Measurements from ENCODE around the gene LRP10.
"Not testable (repeated sequence)": the region's sequence is repeated elsewhere in the genome, so short reads cannot be mapped to it uniquely, and the experiment has no call there.

LRP10 gene

DNA sequence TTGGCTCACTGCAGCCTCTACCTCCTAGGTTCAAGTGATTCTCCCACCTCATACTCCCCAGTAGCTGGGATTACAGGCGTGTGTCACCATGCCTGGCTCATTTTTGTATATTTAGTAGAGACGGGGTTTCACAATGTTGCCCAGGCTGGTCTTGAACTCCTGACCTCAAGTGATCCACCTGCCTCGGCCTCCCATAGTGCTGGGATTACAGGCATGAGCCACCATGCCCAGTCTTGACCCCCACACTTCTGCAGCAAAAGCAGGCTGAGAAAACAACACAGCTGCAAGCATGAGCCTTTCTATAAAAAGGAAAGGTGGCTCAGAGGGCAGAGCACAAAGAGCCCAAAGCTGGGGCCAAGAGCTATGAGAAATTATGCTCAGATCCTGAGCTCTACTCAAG lies 11.2 kb upstream of the LRP10 start:
- not testable (repeated sequence) for DNase-seq (ENCODE audit: low read depth in 1 of 2, low spot score in 1 of 2)

DNA sequence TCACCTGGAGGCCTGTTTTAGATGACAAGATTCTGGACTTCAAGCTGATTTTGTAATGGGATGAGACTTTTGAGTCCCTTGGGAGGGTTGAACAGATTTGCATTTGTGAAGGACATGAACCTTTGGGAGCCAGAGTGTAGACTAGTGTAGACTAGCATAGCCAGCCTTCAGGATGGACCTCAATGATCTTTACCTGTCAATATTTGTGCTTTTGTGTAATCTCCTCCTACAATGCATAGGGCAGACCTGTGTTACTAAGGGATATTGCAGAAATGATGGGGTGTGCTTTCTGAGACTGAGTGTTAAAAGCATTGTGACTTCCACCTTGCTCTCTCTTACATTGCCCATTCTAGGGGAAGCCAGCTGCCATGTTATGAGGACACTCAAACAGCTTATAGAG lies 9.9 kb upstream of the LRP10 start:
- no peak for DNase-seq (ENCODE audit: low read depth in 1 of 2, low spot score in 1 of 2)

DNA sequence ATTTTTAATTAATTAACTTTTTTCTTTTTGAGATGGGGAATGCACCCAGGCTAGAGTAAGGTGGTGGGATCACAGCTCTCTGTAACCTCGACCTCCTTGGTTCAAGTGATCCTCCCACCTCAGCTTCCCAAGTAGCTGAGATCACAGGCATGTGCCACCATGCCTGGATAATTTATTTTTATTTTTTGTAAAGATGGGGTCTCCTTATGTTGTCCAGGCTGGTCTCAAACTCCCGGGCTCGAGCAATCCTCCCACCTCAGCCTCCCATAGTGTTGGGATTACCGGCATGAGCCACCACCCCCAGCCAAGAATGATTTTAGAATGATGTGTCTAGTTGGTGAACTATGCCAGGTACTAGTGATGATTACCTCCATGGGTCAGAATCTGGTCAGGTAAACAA lies 6.6 kb upstream of the LRP10 start:
- no peak for DNase-seq (ENCODE audit: low read depth in 1 of 2, low spot score in 1 of 2)

DNA sequence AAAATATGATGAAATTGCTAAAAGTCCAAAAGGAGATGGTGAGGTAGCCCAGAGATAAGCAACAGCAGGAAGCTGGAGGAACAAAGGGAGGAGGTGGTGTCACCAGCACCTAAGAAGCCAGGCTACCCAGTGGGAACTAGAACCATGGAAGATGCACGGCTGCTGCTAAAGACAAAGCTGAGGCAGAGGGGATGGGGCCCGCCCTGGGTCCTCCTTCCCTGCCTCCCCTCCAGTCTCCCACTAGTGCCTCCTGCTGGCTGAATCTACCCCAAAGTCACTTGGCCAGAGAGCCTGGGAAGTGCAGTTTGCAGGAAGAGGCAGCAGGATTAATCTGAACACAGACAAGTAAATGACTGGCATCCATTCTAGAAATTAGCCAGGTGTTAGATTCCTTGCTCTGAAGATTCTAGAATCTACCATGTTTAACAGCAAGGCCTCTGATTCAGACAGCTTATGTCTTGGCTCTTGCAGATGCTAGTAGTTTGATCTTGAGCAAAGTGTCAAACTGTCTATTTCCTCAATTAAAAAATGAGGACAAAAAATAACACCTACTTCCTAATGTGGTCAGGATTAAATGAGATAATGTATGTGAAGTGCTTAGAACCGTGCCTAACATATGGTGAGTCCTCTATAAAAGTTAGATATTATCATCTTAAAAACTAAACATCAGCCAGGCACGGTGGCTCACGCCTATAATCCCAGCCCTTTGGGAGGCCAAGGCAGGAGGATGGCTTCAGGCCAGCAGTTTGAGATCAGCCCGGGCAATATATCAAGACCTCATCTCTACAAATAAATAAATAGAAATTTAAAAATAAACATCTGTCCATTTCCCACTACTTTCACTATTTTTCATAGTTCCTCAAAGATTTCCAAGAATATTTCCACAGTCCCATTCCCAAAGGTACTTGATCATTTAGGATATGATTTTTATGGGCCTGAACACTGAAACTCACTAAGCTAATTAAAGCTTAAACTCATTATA lies 5.8 kb upstream of the LRP10 start:
- DNase-seq (ENCODE audit: low read depth in 1 of 2, low spot score in 1 of 2): no peak

DNA sequence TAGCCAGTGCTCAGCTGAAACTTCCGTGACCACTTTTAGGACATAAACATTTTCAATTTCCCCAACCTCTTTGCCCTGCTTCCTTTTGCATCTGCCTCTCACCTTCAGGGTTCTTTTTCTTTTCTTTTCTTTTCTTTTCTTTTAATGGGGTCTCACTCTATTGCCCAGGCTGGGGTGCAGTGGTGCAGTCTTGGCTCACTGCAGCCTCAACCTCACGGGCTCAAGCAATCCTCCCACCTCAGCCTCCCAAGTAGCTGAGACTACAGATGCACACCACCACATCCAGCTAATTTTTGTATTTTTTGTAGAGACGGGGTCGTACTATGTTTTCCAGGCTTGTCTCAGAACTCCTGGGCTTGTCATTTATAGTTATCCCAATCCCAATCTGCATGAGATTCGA lies 4.7 kb upstream of the LRP10 start:
- no peak for DNase-seq (ENCODE audit: low read depth in 1 of 2, low spot score in 1 of 2)

DNA sequence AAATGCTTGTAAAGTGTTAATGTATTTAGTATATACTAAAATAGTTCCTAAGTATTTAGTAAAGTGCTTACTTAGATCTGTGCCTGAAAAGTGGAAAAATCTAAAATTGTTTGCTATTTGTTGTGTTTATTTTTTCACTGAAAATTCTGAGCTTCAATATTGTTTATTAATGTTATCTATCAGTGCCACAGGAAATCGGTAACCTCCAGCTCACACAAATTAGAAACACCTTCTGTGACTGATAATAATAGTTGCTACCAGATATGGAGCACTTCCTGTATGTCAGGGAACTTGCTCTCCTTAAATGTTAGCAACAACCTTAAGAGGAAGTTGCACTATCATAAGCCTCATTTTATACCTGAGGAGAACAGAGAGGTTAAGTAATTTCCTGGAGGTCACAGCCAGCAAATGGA lies 723 bp upstream of the LRP10 start:
- no peak for DNase-seq (ENCODE audit: low read depth in 1 of 2, low spot score in 1 of 2)

DNA sequence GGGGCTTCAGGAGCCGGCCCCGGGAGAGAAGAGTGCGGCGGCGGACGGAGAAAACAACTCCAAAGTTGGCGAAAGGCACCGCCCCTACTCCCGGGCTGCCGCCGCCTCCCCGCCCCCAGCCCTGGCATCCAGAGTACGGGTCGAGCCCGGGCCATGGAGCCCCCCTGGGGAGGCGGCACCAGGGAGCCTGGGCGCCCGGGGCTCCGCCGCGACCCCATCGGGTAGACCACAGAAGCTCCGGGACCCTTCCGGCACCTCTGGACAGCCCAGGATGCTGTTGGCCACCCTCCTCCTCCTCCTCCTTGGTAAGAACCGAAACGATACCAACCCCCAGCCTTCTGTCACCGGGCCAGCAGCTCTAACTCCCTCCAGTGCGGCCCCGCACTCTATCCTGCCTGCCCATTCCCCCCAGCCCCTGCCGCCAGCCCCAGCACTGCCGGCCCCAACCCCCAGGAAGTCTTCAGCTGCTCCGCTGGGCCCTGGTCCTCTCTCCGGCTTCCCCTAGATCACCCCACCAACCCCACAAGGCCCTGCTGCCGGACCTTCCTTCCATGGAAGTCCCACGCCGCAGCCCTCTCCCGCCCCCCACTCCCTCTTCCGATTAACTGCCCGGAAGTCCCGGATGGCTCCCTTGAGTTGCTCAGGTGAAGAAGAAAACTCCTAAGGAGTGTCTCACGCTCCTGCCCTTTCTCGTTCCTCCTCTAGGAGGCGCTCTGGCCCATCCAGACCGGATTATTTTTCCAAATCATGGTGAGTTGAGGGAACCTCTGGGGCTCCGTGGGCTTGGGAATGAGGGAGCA lies 693 bp downstream of the LRP10 start:
- peak; percentile 56 to 59 for DNase-seq (ENCODE audit: low read depth in 1 of 2, low spot score in 1 of 2)

DNA sequence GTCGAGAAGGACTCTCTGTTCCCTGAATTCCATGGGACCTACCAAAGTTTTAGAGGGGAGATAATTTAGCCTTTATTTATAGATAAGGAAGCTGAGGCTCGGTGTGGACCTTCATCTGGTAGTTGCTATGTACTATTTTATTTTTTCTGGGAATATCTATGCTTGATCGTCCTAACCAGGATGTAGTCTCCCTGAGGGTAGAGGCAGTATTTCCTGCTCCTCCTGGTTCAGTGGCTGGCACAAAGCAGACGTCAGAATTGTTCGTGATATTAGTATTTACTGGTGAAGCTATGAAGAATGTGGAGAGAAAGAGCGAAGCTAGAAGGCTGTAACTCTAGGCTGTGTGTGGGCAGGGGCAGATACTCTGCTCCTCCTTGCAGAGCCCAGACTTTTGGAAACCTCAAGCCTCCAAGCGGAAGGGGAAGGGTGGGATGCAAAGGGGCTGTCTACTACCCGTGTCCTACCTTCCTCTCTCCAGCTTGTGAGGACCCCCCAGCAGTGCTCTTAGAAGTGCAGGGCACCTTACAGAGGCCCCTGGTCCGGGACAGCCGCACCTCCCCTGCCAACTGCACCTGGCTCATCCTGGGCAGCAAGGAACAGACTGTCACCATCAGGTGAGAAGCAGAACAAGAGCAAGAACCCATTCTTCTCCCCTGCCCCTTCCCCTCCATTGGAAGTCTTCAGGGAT lies 1.4 kb downstream of the LRP10 start:
- DNase-seq (ENCODE audit: low read depth in 1 of 2, low spot score in 1 of 2): no peak

DNA sequence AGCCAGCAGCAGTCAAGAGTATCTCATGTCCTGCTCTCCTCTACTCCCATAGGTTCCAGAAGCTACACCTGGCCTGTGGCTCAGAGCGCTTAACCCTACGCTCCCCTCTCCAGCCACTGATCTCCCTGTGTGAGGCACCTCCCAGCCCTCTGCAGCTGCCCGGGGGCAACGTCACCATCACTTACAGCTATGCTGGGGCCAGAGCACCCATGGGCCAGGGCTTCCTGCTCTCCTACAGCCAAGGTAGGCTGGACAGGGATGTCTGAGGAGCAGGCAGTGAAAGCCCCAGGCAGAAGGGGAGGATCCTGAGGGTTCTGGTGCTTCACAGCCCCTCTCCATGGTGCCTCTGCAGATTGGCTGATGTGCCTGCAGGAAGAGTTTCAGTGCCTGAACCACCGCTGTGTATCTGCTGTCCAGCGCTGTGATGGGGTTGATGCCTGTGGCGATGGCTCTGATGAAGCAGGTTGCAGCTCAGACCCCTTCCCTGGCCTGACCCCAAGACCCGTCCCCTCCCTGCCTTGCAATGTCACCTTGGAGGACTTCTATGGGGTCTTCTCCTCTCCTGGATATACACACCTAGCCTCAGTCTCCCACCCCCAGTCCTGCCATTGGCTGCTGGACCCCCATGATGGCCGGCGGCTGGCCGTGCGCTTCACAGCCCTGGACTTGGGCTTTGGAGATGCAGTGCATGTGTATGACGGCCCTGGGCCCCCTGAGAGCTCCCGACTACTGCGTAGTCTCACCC lies 3.6 kb downstream of the LRP10 start:
- no peak for DNase-seq (ENCODE audit: low read depth in 1 of 2, low spot score in 1 of 2)

DNA sequence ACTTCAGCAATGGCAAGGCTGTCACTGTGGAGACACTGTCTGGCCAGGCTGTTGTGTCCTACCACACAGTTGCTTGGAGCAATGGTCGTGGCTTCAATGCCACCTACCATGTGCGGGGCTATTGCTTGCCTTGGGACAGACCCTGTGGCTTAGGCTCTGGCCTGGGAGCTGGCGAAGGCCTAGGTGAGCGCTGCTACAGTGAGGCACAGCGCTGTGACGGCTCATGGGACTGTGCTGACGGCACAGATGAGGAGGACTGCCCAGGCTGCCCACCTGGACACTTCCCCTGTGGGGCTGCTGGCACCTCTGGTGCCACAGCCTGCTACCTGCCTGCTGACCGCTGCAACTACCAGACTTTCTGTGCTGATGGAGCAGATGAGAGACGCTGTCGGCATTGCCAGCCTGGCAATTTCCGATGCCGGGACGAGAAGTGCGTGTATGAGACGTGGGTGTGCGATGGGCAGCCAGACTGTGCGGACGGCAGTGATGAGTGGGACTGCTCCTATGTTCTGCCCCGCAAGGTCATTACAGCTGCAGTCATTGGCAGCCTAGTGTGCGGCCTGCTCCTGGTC lies 4.3 kb downstream of the LRP10 start:
- DNase-seq (ENCODE audit: low read depth in 1 of 2, low spot score in 1 of 2): no peak

DNA sequence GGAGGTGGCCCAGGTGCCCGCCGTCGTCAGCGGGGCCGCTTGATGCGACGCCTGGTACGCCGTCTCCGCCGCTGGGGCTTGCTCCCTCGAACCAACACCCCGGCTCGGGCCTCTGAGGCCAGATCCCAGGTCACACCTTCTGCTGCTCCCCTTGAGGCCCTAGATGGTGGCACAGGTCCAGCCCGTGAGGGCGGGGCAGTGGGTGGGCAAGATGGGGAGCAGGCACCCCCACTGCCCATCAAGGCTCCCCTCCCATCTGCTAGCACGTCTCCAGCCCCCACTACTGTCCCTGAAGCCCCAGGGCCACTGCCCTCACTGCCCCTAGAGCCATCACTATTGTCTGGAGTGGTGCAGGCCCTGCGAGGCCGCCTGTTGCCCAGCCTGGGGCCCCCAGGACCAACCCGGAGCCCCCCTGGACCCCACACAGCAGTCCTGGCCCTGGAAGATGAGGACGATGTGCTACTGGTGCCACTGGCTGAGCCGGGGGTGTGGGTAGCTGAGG lies 5.5 kb downstream of the LRP10 start:
- DNase-seq (ENCODE audit: low read depth in 1 of 2, low spot score in 1 of 2): no peak

DNA sequence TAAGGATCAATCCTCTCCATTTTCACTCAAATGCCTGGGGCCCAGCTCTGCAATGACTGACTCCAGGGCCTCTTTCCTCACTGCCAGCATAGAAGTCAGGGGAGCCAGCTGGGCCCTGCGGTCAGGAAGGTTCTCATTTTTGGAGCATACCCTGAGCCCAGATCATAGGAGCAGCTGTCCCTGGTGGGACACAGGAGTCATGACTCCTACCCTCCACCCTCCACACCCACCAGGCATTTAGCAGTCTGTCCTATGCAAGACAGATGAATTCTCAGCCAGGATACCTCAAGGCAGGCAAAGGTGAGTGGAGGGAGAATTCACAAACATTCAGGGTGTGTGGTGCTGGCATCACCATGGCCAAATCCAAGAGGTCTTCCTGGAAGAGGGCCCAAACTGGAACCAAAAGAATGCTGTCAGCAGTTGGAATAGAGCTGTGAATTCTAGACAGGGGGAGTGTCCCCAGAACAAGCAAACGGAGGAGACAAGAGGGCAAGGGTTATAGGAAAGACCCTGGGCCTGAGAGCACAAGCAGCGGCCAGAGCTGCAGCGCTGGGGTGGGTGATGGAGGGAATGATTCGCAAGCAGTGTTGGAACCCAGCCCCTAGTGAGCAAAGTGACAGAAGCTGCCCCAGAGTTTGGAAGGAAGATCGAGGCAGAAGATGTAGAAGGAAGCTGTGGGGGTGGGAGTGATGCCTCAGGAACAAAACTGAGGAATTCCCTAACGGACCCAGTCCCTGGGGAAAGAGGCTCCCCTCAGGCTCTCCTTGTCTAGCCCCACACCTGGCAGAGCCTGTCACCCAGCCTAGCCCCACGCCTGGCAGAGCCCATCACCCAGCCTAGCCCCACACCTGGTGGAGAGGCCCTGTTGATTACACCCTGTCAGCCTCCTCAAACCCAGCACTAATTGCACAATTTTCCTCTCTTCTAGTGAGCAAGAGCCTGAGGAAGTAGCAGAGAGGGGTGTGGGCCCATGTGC lies 7.0 kb downstream of the LRP10 start:
- DNase-seq (ENCODE audit: low read depth in 1 of 2, low spot score in 1 of 2): no peak

DNA sequence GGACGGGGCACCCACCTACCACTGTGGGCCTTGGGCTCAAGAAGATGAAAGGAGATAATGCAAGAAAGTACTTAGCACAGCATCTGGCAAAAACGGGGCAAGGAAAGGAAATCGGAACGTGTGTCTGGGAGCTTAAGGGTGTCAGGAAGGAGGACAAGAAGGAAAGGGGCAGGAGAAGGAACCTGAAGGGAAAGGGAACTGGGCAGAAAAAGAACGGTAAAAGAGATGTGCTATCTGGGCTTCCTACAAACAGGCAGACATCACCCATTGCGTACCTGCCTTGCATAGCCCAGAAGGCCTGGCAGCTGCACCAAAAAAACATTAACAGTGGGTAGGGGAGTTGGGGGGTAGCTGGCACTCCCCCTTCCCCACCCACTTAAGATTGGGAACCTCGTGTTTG lies 10.5 kb downstream of the LRP10 start:
- no peak for DNase-seq (ENCODE audit: low read depth in 1 of 2, low spot score in 1 of 2)

DNA sequence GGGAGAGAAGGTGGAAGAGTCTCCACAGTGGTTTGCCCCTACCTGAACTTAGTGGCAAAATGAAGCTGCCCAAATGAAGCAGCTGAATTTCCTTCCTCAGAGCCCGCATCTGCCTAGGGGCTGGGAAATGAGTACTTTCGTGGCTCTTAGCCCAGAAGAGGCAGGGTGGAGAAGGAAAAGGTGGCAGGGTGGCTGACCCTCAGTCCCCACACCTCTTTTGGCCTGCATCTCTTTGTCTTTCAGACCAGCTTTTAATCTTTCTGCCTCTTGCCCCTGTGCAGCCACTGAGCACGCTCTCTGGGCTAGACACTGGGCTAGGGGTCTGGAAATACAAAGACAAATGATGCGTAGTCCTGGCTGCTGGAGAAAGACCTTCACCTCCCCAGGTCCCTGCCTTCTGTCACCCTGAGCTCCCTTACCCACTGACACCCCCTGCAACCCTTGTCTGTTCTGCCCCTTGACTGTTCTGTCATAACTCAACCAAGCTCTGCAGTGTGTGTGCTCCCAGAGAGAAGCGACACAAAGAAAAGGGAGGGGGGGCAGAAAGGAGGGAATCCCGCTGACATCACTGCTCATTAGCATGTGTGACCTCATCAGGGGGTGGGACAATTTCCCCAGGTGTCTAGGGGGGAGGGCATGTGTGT lies 11.1 kb downstream of the LRP10 start:
- DNase-seq (ENCODE audit: low read depth in 1 of 2, low spot score in 1 of 2): no peak

DNA sequence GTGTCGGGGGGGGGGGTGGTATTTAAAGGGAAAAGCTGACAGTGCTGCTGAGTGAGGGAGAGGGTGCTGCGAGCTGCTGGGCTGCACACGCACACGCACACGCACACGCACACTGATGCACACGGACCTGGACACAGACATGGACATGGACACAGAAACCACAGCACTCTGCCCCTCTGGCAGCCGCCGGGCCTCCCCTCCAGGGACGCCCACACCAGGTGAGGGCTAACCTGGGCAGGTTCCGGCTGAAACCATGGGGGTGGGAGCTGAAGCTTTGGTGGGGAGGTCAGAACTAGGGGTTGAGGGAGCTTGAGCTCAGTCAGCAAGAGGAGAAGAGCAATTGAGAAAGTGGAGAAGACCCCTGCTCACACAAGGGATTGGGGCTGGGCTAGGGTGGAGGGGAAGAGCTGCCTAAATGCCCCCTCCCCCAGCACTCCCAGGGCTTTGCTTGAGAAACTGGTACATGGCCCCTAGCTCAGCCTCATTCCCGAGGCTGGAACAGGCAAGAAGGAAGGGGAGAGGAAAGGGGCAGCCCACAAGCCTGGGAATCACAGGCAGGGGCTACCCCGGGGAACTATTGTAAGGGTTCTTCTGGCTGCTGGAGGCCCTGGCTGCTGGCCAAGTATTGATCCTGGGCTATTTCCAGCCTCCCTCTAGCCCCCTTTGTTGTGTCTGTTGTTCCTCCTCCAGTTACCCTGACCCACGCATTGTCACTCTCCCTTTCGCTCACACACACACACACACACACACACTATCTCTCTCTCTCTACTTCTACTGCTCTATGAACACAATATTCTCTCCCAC lies 11.8 kb downstream of the LRP10 start, which contains the start of gene REM2:
REM2 (plus strand) TSS at position 50 of the 804 bp plus-strand sequence; CDS start at position 116, 66 bp downstream.
- DNase-seq (ENCODE audit: low read depth in 1 of 2, low spot score in 1 of 2): no peak

DNA sequence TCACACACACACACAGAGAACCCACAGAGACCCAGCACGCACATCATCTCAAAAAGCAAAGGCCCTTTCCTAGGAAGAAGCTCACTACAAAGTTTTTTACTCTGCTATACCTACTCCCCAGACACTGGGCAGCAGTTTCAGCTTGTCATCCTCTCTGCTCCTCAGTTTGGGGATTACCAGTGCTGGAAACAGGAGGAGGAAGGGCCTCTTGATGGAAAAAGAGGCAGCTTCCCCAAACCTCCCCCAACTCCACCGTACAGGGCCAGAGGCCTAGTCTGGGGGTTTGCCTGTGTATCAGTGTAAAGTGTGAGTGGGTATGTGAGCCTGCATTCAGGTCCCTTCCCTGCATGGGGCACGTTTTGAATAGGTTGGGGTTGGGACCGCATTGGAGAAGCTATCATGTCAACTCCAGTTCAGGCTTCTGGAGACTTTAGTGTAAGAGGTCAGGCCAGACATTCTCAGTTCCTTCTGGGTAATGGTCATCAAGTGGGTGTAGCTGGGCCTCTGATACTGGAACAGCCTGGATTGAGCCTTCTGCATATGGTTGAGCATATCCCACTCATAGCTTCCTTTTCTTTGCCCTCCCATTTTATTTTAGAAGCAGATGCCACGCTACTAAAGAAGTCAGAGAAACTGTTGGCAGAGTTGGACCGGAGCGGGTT lies 12.7 kb downstream of the LRP10 start:
- DNase-seq (ENCODE audit: low read depth in 1 of 2, low spot score in 1 of 2): no peak

Measured in activated T-helper 1 cell treated with anti-CD3 and anti-CD28 coated beads, Interleukin-2, amount 50 U/mL, for 16 hours (primary cell).